C4-2B (cell line): ENCODE measurements around the gene BABAM2.

Experiments
- ZFX ChIP-seq: fragments of 450-650 bp; IDR thresholded peaks from 2 replicates; pipeline ENCODE4 v1.6.1; 2017
- TF ChIP-seq, protein P1 (sequence below): fragments of 450-650 bp; conservative IDR thresholded peaks from 2 replicates; pipeline ENCODE4 v1.5.1; 2017; ENCODE audit warnings: mild to moderate bottlenecking

DNA sequence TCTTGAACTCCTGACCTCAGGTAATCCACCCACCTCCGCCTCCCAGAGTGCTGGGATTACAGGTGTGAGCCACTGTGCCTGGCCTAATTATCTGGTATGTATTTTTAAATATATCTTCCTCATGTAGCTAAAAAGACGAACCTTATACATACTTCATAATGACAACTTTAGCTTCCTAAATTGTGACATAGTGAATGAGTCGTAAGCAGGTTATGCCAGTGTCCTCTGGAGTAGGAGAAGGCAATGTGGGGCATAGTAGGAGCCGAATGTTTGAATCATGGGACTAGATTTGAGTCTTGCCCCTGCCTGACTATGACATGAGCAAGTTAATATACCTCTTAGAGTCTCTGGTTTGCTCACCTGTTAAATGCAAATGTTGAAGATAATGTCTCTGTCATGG is 406.4 kb downstream of the BABAM2 start:
- TF ChIP-seq, protein P1, sequence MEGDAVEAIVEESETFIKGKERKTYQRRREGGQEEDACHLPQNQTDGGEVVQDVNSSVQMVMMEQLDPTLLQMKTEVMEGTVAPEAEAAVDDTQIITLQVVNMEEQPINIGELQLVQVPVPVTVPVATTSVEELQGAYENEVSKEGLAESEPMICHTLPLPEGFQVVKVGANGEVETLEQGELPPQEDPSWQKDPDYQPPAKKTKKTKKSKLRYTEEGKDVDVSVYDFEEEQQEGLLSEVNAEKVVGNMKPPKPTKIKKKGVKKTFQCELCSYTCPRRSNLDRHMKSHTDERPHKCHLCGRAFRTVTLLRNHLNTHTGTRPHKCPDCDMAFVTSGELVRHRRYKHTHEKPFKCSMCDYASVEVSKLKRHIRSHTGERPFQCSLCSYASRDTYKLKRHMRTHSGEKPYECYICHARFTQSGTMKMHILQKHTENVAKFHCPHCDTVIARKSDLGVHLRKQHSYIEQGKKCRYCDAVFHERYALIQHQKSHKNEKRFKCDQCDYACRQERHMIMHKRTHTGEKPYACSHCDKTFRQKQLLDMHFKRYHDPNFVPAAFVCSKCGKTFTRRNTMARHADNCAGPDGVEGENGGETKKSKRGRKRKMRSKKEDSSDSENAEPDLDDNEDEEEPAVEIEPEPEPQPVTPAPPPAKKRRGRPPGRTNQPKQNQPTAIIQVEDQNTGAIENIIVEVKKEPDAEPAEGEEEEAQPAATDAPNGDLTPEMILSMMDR = no peak
- no peak for TF ChIP-seq ZFX
